ENCODE results near the gene OVOL2. TPM values are rescaled to one million over a fixed set of nuclear protein-coding genes. Genes with fewer than 3 reads are reported as not detected.
"Not testable (repeated sequence)": the region's sequence is repeated elsewhere in the genome, so short reads cannot be mapped to it uniquely, and the experiment has no call there.

OVOL2 gene
- total RNA-seq, 2 donors from 2014 or later, result 3.6 to 15.8 TPM

- intact Hi-C loops (cut with DNase I), result no loop called here
- TF ChIP-seq CTCF (IDR thresholded peaks at IDR 0.05) (no peak), POLR2A (IDR thresholded peaks at IDR 0.05) (no peak)
- no peaks in the 10 kb centered on the region for H3K9me3 ChIP-seq
- H3K4me3 ChIP-seq, result no peak overlapping the region
- WGBS, 2 donors, result 94 to 95% methylated on average over 5 to 15 of the region's 15 CpGs
- no peaks in the 10 kb centered on the region for H3K36me3 ChIP-seq (replicated peaks in 1 of 2; ENCODE audit: insufficient read depth in 1 of 2, low read depth in 2 of 2)
- DNase-seq (no peak), ATAC-seq (no peak)
- H3K27me3 ChIP-seq, result no peaks in the 10 kb centered on the region
- H3K4me1 ChIP-seq, result peaks cover 5% of the 10 kb centered on the region
- H3K27ac ChIP-seq, result no peak overlapping the region
Measured at GRCh38 chr20:18031050-18031449, 26.7 kb downstream of the OVOL2 start.

- ATAC-seq (no peak), DNase-seq (no peak)
- Histone ChIP-seq H3K27ac (no peak overlapping the region), H3K36me3 (replicated peaks in 1 of 2; ENCODE audit: insufficient read depth in 1 of 2, low read depth in 2 of 2) (no peaks in the 10 kb centered on the region), H3K9me3 (no peaks in the 10 kb centered on the region), H3K4me3 (no peak overlapping the region), H3K4me1 (peaks cover 5% of the 10 kb centered on the region), H3K27me3 (no peaks in the 10 kb centered on the region)
- no peak for TF ChIP-seq POLR2A (IDR thresholded peaks at IDR 0.05)
- TF ChIP-seq CTCF (IDR thresholded peaks at IDR 0.05), result no peak
- 77 to 83% methylated on average over 8 of the region's 8 CpGs for WGBS, 2 donors
- intact Hi-C loops (cut with DNase I), result no loop called here
Measured at GRCh38 chr20:18030020-18030419, 27.7 kb downstream of the OVOL2 start.

- ATAC-seq; H3K4me1 ChIP-seq; H3K36me3 ChIP-seq (replicated peaks in 1 of 2; ENCODE audit: insufficient read depth in 1 of 2, low read depth in 2 of 2); DNase-seq; H3K27me3 ChIP-seq; H3K9me3 ChIP-seq; intact Hi-C loops (cut with DNase I); H3K27ac ChIP-seq; H3K4me3 ChIP-seq: not testable (repeated sequence)
- 90 to 95% methylated on average over 7 of the region's 7 CpGs for WGBS, 2 donors
Measured at GRCh38 chr20:18027011-18027410, 30.7 kb downstream of the OVOL2 start.

GRCh38 chr20:18024606-18025127, 33.0 kb downstream of the OVOL2 start:
- no peak for ATAC-seq
- WGBS, 2 donors, result 79% methylated on average over 6 to 15 of the region's 15 CpGs

GRCh38 chr20:18020931-18021330, 36.8 kb downstream of the OVOL2 start:
- ATAC-seq (no peak), DNase-seq (no peak)
- 77 to 79% methylated on average over 3 to 7 of the region's 7 CpGs for WGBS, 2 donors
- intact Hi-C loops (cut with DNase I), result no loop called here
- no peak for TF ChIP-seq POLR2A (IDR thresholded peaks at IDR 0.05)
- no peak for TF ChIP-seq CTCF (IDR thresholded peaks at IDR 0.05)
- no peaks in the 10 kb centered on the region for H3K4me1 ChIP-seq
- peaks cover 0 to 4% of the 10 kb centered on the region in 2 donors for H3K36me3 ChIP-seq (replicated peaks in 1 of 2; ENCODE audit: insufficient read depth in 1 of 2, low read depth in 2 of 2)
- H3K4me3 ChIP-seq, result no peak overlapping the region
- no peaks in the 10 kb centered on the region for H3K9me3 ChIP-seq
- no peaks in the 10 kb centered on the region for H3K27me3 ChIP-seq
- H3K27ac ChIP-seq, result no peak overlapping the region

More at GRCh38 chr20:18024606-18025127, 33.0 kb downstream of the OVOL2 start:
- Histone ChIP-seq H3K4me1 (no peaks in the 10 kb centered on the region), H3K27ac (no peak overlapping the region), H3K9me3 (no peaks in the 10 kb centered on the region), H3K4me3 (no peak overlapping the region), H3K27me3 (no peaks in the 10 kb centered on the region), H3K36me3 (replicated peaks in 1 of 2; ENCODE audit: insufficient read depth in 1 of 2, low read depth in 2 of 2) (peaks cover 0 to 4% of the 10 kb centered on the region in 2 donors)
- TF ChIP-seq POLR2A (IDR thresholded peaks at IDR 0.05) (no peak), CTCF (IDR thresholded peaks at IDR 0.05) (no peak)
- intact Hi-C loops (cut with DNase I), result no loop called here
- DNase-seq, result no peak
